Measurements from ENCODE around the gene TRDMT1. TPM values are rescaled to one million over a fixed set of nuclear protein-coding genes. Genes with fewer than 3 reads are reported as not detected.

Gene TRDMT1
- polyA plus RNA-seq, 1 donor from 2014 or later = 25.4 TPM

DNA sequence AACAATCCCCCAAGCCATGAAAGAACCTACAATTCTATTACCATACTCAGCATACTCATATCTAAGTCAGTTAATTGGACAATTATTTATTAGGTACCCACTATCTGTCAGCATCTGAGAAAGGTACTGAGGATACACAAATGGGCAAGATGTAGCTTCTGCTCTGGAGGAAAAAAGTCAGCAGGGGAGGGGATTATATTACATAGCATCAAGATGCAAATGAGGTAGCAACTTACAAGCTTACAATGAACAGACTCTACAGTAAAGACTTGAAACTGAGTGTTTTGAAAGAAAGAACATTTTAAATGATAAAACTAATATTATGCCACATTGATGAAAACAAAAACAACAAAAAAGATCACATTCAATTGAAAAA lies 61.1 kb downstream of the TRDMT1 start:
- H3K79me2 ChIP-seq (replicated peaks; ENCODE audit: insufficient read depth, low read length) = no peaks in the 10 kb centered on the region
- H3K9me2 ChIP-seq (ENCODE audit: insufficient read depth, low read length) = no peaks in the 10 kb centered on the region
- H3K9ac ChIP-seq (ENCODE audit: low read length) = no peak overlapping the region
- no peak for TF ChIP-seq EP300 (conservative IDR thresholded peaks at IDR 0.05; ENCODE audit: poor library complexity, severe bottlenecking)
- no peak for TF ChIP-seq EZH2 (IDR thresholded peaks at IDR 0.05; ENCODE audit: borderline replicate concordance, insufficient read depth, low read length, poor library complexity, severe bottlenecking)
- TF ChIP-seq, protein P1, sequence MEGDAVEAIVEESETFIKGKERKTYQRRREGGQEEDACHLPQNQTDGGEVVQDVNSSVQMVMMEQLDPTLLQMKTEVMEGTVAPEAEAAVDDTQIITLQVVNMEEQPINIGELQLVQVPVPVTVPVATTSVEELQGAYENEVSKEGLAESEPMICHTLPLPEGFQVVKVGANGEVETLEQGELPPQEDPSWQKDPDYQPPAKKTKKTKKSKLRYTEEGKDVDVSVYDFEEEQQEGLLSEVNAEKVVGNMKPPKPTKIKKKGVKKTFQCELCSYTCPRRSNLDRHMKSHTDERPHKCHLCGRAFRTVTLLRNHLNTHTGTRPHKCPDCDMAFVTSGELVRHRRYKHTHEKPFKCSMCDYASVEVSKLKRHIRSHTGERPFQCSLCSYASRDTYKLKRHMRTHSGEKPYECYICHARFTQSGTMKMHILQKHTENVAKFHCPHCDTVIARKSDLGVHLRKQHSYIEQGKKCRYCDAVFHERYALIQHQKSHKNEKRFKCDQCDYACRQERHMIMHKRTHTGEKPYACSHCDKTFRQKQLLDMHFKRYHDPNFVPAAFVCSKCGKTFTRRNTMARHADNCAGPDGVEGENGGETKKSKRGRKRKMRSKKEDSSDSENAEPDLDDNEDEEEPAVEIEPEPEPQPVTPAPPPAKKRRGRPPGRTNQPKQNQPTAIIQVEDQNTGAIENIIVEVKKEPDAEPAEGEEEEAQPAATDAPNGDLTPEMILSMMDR (IDR thresholded peaks at IDR 0.05; ENCODE audit: poor library complexity, severe bottlenecking) = no peak
- H2AFZ ChIP-seq (ENCODE audit: low read depth, low read length) = no peak overlapping the region
- H3K36me3 ChIP-seq (ENCODE audit: insufficient read depth, low read length) = no peaks in the 10 kb centered on the region
- no peak overlapping the region for H3K4me3 ChIP-seq (ENCODE audit: low read length)
- H3K27me3 ChIP-seq (ENCODE audit: insufficient read depth, low read depth, low read length) = no peaks in the 10 kb centered on the region
- no peaks in the 10 kb centered on the region for H4K20me1 ChIP-seq (ENCODE audit: insufficient read depth)
- H3K4me2 ChIP-seq (ENCODE audit: low read length) = no peak overlapping the region
- no peaks in the 10 kb centered on the region for H3F3A ChIP-seq (ENCODE audit: insufficient read depth, low read length, poor library complexity, severe bottlenecking)
- no peak overlapping the region for H3K27ac ChIP-seq (ENCODE audit: low read length)
- H3K9me3 ChIP-seq (ENCODE audit: low read length) = no peaks in the 10 kb centered on the region

GRCh38 chr10:17138460-17139042 lies 62.9 kb downstream of the TRDMT1 start:
- no peak overlapping the region for H3K27ac ChIP-seq (ENCODE audit: low read length)

More at GRCh38 chr10:17138460-17139042, 62.9 kb downstream of the TRDMT1 start:
- H3K9ac ChIP-seq (ENCODE audit: low read length) = no peak overlapping the region
- no peaks in the 10 kb centered on the region for H4K20me1 ChIP-seq (ENCODE audit: insufficient read depth)
- H3K36me3 ChIP-seq (ENCODE audit: insufficient read depth, low read length) = no peaks in the 10 kb centered on the region
- no peak overlapping the region for H3K4me3 ChIP-seq (ENCODE audit: low read length)
- no peaks in the 10 kb centered on the region for H3F3A ChIP-seq (ENCODE audit: insufficient read depth, low read length, poor library complexity, severe bottlenecking)
- no peaks in the 10 kb centered on the region for H3K27me3 ChIP-seq (ENCODE audit: insufficient read depth, low read depth, low read length)
- TF ChIP-seq SMC3 (conservative IDR thresholded peaks at IDR 0.05; ENCODE audit: poor library complexity) = no peak
- TF ChIP-seq, protein P1 (IDR thresholded peaks at IDR 0.05; ENCODE audit: poor library complexity, severe bottlenecking) = no peak
- TF ChIP-seq, protein P2, sequence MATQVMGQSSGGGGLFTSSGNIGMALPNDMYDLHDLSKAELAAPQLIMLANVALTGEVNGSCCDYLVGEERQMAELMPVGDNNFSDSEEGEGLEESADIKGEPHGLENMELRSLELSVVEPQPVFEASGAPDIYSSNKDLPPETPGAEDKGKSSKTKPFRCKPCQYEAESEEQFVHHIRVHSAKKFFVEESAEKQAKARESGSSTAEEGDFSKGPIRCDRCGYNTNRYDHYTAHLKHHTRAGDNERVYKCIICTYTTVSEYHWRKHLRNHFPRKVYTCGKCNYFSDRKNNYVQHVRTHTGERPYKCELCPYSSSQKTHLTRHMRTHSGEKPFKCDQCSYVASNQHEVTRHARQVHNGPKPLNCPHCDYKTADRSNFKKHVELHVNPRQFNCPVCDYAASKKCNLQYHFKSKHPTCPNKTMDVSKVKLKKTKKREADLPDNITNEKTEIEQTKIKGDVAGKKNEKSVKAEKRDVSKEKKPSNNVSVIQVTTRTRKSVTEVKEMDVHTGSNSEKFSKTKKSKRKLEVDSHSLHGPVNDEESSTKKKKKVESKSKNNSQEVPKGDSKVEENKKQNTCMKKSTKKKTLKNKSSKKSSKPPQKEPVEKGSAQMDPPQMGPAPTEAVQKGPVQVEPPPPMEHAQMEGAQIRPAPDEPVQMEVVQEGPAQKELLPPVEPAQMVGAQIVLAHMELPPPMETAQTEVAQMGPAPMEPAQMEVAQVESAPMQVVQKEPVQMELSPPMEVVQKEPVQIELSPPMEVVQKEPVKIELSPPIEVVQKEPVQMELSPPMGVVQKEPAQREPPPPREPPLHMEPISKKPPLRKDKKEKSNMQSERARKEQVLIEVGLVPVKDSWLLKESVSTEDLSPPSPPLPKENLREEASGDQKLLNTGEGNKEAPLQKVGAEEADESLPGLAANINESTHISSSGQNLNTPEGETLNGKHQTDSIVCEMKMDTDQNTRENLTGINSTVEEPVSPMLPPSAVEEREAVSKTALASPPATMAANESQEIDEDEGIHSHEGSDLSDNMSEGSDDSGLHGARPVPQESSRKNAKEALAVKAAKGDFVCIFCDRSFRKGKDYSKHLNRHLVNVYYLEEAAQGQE (IDR thresholded peaks at IDR 0.05; ENCODE audit: borderline replicate concordance) = no peak
- no peak overlapping the region for H3K4me2 ChIP-seq (ENCODE audit: low read length)
- H3K79me2 ChIP-seq (replicated peaks; ENCODE audit: insufficient read depth, low read length) = no peaks in the 10 kb centered on the region
- no peak overlapping the region for H2AFZ ChIP-seq (ENCODE audit: low read depth, low read length)
- H3K9me2 ChIP-seq (ENCODE audit: insufficient read depth, low read length) = no peaks in the 10 kb centered on the region
- no peaks in the 10 kb centered on the region for H3K9me3 ChIP-seq (ENCODE audit: low read length)
